GM19025 (cell line): ENCODE measurements around the gene MRPL49.
A peak's percentile ranks its signal among the peaks of the same experiment; 100 is the strongest.
"Not testable (repeated sequence)": the region's sequence is repeated elsewhere in the genome, so short reads cannot be mapped to it uniquely, and the experiment has no call there.

Experiments used
- ATAC-seq: cut with Tn5 transposase; IDR thresholded peaks from one replicate; pipeline ENCODE4 v1.9.1; 2021; ENCODE audit warnings: mild to moderate bottlenecking, low read depth, moderate library complexity; ENCODE audit not compliant: unreplicated experiment

MRPL49 gene

DNA sequence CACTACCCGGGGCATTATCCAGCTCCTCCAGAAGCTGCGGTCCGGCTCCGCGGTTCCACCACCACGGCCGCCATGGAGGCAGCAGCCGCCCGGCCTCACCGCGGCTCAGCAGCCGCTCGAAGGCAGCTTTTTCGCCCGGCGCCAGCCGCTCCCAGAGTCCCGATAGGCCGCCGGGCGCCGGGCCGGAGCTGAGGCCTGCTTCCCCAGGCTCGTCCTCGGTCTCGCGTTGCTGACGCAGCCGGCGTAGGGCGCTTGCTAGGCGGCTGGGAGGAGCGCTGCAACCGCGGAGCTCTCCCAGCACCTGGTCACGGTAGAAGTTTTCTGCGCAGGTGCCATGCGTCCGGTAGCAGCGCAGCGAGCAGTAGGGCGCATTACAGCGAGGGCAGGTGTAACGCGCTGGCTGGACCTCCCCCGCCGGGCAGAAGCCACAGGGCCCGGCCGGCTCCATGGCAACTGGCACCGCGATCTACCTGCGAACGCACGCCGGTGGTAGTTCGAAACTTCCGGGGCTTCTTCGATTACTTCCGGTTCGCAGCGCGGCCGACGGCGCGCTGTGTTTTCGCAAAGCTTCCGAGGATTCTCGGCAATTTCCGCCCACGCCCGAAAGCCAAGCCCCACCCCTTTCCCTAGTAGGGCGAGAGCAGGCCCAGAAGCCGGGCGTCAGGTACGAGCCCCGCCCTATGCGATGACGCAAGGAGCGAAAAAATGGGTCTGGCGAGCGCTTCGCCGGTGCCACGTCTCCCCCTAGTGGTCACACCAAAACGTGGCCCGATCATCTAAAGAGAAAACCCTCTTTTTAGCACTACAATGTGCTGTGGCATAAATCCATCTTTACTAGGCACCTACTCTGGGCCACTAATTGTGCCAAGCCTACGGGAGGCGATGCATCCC lies 4.7 kb upstream of the MRPL49 start, which contains the start of gene ZNHIT2:
ZNHIT2 (minus strand) TSS at position 496 of the 891 bp plus-strand sequence; CDS start at position 448, 48 bp downstream.
- ATAC-seq, result peak; percentile 51

DNA sequence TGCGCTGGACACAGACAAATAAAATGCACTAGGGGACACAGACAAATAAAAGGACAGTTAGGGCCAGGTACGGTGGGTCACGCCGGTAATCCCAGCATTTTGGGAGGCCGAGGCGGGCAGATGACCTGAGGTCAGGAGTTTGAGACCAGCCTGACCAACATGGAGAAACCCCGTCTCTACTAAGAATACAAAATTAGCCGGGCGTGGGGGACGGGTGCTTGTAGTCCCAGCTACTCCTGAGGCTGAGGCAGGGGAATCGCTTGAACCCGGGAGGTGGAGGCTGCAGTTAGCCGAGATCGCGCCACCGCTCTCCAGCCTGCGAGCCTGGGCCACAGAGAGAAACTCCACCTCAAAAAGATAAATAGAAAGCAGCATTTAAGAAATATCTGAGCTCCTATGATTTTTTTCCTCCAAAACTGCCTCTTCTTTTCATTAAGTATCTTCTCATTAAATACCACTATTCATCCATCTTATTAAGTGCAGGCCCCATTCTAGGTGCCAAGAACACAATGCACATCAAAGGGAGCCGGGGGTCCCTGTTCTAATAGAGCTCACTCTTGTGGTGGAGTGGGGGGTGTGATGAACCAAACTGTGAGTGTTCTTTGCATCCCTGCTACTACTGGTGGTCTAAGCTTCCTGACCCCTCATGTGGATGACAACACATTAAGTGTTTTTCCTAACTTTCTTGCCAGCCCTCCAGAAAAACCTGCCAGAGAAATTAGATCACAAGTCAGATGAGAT lies 3.9 kb upstream of the MRPL49 start:
- no peak for ATAC-seq

DNA sequence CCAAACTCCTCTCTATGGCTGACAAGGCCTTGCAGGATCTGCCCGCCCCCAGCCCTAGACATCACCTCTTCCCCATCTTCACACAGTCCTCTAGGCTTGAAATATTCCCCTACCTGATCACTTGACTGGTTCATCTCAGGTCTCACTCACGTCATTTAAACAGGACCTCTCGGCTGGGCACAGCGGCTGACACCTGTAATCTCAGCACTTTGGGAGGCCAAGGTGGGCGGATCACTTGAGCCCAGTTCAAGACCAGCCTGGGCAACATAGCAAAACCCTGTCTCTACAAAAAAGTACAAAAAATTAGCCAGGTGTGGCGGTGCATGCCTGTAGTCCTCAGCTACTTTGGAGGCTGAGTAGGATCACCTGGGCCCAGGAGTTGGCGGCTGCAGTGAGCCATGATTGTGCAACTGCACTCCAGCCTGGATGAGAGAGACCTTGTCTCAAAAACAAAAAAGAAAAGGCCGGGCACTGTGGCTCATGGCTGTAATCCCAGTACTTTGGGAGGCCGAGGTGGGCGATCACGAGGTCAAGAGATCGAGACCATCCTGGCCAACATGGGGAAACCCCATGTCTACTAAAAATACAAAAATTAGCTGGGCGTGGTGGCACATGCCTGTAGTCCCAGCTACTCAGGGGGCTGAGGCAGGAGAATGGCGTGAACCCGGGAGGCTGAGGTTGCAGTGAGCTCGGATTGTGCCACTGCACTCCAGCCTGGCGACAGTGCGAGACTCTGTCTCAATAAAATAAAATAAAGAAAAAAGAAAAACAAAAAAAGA lies 3.0 kb upstream of the MRPL49 start:
- not testable (repeated sequence) for ATAC-seq

DNA sequence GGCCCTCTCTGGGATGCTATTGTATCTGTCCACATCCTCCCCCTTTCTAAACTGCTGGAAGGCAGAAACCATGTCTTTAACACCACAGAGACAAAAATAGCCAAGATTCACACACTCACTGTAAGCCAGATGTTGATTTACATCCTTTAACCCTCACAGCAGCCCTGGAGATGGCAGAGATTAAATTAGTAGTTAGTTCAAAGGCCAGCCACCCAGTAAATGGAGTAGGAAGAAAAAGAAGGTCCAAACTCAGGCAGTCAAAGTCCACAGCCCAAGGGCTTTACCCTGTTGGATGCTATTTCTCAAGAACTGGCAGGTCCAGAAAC lies 2.5 kb upstream of the MRPL49 start:
- no peak for ATAC-seq

DNA sequence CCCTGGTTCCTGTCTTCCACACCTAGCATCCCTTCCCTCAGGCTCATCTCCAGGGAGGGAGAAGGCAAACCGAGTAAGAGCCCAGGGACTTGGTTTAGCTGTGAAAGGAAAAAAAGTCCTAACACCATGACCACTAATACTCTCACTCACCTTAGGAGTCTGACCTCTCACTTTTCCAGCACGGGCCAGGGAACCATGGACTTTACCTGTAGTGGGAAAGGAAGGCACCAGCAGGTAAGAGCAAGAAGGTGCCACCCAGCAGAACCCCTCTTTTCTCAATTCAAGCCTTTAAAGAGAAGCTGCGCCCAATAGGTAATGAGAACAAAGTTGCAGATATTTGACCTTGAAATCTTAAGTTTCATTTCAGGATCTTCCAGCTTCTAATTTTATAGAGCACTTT lies 1.3 kb upstream of the MRPL49 start:
- ATAC-seq, result no peak

DNA sequence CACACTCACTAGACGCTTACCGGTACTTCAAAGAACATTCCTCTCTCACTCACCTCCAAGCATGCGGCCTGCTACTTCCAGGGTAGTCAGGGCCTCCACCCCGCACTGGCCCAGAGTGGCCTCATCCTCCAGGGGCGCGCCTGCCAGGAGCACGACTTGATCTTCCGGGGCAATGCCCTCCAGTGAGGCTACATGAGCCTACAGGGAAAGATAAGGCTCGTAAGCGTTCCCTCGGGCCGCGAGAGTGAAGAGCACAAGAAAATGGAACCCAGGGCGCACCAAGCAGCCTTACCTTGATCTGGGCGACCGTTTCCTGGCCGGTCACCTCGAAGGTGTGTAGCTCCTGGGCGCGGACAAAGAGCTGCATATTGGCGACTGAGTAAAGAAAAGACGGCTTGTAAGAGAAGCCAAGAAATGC lies 665 bp upstream of the MRPL49 start:
- ATAC-seq, result no peak

DNA sequence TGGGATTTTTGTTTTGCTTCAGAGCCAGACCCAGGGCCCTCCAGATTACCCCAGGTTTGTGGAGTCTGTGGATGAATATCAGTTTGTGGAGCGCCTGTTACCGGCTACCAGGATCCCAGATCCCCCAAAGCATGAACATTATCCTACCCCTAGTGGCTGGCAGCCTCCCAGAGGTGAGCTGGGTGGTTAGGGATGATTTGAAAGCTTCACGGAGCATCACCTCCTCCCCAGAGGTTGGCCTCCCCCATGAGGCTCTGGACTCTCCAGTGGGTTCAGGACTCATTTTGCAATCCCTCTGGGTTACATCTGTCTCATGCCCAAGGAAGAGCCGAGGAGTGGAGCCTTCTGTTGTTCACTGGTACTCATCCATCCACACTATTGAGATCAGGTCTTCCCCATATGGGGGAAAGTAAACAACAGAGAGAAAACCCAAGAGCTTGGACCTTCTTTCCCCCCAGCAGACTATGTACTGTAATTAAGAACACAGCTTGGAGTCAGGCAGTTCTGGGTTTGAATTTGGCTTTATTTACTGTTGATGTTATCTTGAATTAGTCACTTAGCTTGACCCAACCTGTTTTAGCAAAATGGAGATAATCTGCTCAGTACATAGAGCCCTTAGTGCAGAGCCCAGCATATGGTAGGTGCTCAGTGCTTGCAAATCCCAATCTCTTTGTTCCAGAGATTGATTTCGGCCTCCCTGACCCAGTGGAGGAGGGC lies 2.5 kb downstream of the MRPL49 start:
- ATAC-seq, result no peak

DNA sequence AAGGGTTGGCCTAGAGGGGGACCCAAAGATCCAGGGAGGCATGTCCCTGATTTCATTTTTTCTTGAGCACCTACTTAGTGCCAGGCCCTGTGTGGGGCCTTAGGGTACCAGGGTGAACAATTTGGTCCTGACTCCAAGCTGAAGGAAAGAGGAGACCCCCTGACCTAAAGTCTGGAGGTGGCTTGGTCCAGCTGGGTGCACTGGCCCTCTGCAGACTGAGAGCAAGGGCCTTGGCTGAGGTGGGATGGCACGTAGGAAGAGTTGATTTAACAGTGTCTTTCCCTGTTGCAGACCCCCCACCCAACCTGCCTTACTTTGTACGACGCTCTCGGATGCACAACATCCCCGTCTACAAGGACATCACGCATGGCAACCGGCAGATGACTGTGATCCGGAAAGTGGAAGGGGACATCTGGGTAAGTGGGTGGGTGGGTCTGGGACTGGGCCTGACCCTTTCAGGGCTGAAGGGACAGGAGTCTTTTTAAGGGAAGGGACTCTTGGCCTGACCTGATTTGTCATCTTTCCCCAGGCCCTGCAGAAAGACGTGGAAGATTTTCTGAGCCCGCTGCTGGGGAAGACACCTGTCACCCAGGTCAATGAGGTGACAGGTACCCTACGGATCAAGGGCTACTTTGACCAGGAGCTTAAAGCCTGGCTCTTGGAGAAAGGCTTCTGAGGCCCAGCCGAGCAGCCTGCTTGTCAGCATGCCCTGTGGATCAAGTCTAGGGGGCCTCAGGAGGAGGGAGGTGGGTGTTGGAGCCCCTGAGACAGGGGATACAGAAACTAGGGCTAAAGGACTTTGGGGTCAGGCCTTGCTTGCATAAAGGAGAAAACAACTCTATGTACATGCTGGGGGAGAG lies 3.3 kb downstream of the MRPL49 start:
- ATAC-seq, result no peak

DNA sequence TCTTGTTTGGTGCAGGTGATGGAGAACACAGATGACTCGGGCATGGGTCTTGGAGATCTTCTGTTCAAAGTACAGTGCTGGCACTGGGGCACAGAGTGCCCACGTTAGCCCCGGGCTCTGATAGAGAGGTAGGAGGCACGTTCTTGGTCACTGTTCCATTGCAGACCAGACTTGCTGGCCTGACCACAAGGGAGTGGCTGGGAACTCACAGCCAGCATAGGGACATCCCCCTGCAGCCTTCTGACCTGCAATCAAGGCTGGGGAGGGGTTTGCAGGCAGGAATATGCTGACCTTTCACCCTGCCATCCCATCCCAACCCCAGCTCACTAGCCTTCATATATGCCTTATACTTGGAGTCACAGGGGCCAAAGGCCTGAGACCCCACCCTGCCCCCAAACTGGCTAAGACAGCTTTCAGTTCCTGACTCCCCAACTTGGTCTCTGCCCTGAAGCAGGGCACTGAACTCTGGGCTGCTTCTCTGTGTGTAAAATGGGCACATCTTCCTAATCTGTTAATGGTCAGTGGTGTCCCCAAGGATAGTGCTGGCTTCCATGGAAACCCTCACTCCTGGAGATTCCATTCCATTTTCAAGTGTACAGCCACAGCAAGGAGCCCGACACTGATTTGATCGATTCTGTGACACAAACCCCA lies 4.6 kb downstream of the MRPL49 start:
- ATAC-seq, result no peak

DNA sequence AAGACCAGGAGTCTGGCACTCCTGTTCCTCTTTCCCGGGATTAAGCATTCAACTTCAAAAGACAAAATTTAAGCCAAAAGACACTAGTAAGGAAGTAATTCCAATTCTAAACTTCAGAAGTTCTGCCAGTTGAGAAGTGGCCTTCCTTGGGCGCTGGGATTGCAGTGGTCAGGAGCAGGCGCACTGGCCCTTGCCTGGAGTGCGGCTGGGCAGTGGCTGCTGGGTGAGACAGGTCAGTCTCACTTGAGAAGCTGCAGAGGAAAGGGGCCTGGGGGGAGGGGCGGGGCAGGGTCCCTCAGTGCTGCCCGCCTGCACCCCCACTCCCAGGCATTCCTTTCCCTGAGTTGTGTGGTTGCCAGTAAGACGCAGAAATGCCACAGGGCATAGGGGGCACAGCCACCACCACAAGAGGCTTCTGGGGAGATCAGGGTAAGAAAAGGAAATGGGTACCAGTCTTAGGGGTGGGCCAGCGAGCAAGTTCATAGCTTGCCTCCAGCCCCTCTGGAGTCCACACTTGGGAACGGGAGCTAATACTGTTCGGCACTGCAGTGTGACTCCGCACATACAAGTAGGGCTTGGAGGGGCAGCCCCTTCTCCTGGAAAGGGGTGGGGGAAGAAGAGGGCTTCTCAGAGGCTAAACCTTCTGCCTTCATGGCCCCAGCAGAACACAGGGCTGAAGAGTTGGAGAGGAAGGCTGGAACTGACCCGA lies 5.5 kb downstream of the MRPL49 start:
- ATAC-seq, result no peak

DNA sequence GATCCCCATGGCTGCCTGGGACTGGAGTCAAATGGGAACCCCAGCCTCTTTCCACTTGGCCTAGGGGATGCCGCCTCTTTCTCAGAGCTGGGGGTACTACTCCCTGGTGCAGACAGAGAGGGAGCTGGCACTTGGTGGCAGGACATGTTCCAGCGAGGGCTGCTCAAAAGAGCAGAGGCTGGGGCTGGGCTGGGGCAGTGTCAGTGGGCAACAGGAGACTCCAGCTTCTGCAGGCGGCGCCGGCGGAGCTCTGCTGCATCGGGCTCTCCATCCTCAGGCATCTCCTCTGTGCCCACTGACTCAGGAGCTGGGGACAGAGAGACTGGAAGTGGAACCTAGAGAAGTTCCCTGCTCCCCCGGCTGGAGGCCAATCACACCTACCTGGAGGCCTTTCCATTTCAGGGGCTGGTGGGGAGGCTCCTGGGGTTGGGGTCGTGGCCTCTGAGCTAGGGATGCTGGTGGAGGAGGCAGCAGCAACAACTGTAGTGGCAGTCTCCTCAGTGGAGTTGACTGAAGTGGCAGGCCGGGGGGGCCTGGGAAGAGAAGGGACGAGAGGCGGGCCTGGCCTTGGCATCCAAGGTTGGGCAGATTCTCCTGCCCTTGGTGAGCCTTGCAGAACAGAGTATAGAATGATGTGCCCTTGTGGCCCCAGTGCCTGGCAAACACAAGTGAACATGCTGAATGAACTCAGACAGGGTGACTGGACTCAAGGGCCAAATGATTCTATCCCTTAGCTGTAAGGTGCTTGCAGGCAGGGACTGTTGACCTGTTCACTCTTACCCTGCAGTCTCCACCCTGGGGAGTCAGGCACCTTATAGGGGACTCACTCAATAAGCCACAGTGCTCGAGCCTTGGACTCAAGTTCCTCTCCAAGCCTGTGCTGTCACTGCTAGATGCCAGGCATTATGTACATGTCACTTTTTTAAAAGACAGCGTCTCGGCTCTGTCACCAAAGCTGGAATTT lies 6.3 kb downstream of the MRPL49 start:
- no peak for ATAC-seq

DNA sequence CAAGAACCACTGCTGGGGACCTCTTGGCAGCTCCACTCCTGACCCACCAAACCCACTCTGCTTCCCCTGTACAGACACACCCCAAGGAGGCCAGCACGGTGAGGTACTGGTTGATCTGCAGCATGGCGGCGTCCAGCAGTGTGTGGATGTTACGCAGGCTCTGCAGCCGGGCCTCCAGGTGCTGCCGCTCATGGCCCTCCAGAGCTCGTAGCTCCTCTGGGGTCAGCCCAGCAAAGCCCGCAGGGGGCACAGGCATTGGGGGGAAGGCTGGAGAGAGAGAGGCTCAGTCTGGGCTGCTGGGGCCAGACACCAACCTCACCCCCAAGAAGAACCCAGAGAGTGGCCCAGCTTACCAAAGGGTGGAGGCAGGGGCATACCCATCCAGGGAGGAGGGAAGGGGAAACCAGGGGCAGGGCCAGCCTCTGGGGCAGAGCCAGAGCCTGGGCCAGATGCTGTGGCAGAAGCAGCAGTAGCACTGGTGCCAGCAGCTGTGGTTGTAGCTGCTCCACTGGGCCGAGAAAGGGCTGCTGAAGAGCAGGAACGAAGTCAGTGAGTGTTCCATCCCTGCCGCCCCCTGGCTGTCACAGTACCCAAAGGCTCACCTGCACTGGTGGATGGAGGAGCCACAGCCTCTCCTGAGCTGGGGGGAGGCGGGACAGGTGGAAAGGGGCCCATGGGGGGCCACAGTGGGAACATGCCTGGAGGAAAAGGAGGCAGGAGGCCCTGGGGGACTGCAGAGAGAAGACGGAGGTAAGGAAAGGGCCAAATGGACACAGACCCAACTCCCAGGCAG lies 7.7 kb downstream of the MRPL49 start:
- no peak for ATAC-seq

DNA sequence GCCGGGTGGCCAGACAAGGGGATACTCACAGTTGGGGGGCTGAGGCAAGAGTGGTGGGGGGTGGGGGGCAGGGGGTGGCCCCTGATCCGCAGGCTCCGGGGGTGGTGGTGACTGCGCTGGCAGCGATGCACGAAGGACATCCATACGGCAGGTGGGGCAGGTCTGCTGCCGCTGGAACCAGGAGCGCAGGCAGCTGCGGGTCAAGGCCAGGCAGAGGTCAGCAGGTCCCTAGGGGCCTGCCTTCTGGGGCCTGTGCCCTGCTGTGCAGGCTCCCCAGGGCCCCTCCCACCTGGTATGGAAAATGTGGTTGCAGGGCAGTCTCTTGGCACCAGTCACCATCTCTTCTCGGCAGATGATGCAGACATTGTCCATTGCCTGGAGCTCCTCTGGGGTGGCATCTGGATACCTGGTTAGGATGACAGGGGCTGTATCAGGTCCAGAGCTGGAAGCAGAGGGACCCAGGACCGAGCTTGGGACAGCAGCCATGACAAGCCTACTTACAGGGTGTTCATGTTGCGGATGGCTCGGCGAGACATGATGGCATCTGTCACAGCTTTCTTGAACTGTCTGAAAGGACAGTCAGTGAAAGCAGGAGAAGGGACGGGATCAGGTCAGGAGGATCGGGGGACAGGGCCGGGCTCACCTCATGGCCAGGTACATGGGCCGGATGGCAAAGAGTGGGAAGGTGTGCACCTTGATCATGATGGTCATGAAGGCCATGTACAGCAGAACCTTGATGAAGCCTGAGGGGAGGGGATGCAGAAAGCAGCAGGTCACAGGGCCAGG lies 8.7 kb downstream of the MRPL49 start:
- ATAC-seq, result no peak

DNA sequence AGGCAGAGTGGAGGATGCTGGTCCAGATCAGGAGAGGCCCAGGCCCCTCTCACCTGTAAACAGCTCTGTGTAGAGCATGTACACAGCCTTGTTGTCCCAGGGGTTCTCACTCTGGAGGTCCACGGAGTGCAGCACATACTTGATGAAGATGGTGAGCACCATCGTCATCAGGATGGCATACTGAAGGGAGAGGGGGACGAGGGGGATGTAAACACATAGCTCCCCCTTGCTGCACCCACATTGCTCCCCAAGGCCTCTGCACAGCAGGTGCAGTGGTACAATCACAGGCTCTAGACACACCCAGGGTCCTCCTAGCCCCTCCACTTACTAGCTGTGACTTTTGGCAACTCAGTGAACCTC lies 9.3 kb downstream of the MRPL49 start:
- ATAC-seq, result no peak

DNA sequence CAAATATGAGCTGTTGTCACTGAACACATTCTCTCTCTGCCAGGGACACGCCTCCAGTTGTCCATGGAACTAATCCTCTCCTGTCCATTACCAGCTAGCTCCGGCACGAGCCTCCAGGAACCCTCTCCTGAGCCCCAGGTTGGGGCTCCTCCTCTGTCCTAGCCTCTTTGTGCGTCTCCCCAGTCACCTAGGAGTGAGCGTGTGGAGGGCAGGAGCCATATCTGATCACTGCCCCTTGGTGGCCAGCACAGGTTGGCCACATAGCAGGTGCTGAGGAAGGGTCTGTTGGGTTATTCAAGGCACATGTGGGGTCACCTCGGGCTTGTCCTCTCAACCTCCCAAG lies 9.7 kb downstream of the MRPL49 start:
- no peak for ATAC-seq
